Mesothelial cell of epicardium (in vitro differentiated cells): Measurements from ENCODE around the gene TNN. TPM values are rescaled to one million over a fixed set of nuclear protein-coding genes. Genes with fewer than 3 reads are reported as not detected.
A peak's percentile ranks its signal among the peaks of the same experiment; 100 is the strongest.

Experiments used
- DNase-seq, 2 experiments: peaks; one replicate each; pipeline ENCODE4 v3.0.0; 2021; ENCODE audit warnings: low spot score in 2 of 2; ENCODE audit not compliant: unreplicated experiment in 2 of 2
- H3K27ac Mint-ChIP-seq: 2 replicates; pipeline ENCODE4 v1.8.0; 2021; ENCODE audit warnings: mixed read lengths
- H3K27me3 Mint-ChIP-seq: 2 replicates; pipeline ENCODE4 v1.8.0; 2021; ENCODE audit warnings: low read depth, mixed read lengths
- H3K36me3 Mint-ChIP-seq: 2 replicates; pipeline ENCODE4 v1.8.0; 2021; ENCODE audit warnings: mixed read lengths
- H3K4me1 Mint-ChIP-seq: 2 replicates; pipeline ENCODE4 v1.8.0; 2021; ENCODE audit warnings: mixed read lengths
- H3K4me3 Mint-ChIP-seq: 2 replicates; pipeline ENCODE4 v1.8.0; 2021; ENCODE audit warnings: mild to moderate bottlenecking, moderate library complexity, mixed read lengths
- H3K9me3 Mint-ChIP-seq: 2 replicates; pipeline ENCODE4 v1.8.0; 2021; ENCODE audit warnings: mixed read lengths
- total RNA-seq: library from RNA; stranded (reverse); gene quantifications from 3 replicates; pipeline ENCODE4 v1.2.1, GENCODE V29; 2021
- TF ChIP-seq, protein P1 (sequence below): fragments of 200-600 bp; sonication (generic); IDR thresholded peaks from one replicate; pipeline ENCODE4 v1.5.0; 2021; ENCODE audit warnings: antibody characterized with exemption; ENCODE audit not compliant: unreplicated experiment

TNN gene
- total RNA-seq, 1 donor from 2014 or later = 2.0 TPM

DNA sequence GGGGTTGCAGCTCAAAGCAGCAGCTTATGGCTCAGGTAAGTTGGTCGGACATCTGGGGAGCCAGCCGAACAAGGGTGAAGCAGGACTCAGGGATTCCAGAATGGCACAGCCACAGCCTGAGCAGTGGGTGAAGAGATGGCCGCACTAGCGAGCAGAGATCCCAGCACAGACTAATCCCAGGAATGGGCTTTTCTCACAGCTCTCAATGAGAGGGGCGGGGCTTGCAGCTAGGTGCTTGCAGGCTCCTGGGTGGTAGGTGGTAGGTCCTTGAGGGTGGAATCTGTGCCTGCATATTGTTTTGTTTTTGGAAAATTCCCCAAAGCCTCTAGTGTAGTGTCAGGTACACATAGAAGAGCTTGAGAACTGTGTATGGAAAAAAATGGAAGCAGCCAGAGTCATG is 116.0 kb downstream of the TNN start:
- Mint-ChIP-seq H3K36me3 (no peaks in the 10 kb centered on the region), H3K4me1 (no peaks in the 10 kb centered on the region), H3K27ac (no peak overlapping the region), H3K9me3 (no peaks in the 10 kb centered on the region), H3K27me3 (peaks cover 2% of the 10 kb centered on the region), H3K4me3 (no peak overlapping the region)
- TF ChIP-seq, protein P1, sequence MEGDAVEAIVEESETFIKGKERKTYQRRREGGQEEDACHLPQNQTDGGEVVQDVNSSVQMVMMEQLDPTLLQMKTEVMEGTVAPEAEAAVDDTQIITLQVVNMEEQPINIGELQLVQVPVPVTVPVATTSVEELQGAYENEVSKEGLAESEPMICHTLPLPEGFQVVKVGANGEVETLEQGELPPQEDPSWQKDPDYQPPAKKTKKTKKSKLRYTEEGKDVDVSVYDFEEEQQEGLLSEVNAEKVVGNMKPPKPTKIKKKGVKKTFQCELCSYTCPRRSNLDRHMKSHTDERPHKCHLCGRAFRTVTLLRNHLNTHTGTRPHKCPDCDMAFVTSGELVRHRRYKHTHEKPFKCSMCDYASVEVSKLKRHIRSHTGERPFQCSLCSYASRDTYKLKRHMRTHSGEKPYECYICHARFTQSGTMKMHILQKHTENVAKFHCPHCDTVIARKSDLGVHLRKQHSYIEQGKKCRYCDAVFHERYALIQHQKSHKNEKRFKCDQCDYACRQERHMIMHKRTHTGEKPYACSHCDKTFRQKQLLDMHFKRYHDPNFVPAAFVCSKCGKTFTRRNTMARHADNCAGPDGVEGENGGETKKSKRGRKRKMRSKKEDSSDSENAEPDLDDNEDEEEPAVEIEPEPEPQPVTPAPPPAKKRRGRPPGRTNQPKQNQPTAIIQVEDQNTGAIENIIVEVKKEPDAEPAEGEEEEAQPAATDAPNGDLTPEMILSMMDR = no peak
- no peak for DNase-seq

DNA sequence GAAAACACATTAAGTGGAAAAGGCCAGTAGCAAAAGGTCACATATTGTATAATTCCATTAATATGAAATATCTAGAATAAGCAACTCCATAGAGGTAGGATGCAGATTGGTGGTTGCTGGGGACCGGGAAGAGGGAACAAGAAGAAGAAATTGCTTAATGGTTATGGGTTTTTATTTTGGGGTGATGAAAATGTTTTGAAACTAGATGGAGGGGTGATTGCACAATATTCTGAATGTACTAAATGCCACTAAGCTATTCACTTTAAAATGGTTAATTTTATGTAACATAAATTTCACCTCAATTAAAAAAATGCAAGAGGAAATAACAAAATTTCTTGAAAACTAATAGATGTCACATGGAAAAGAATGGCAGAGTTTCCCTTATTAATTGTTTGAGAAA is 118.3 kb downstream of the TNN start:
- TF ChIP-seq, protein P1 = no peak
- no peak overlapping the region for H3K4me3 Mint-ChIP-seq

DNA sequence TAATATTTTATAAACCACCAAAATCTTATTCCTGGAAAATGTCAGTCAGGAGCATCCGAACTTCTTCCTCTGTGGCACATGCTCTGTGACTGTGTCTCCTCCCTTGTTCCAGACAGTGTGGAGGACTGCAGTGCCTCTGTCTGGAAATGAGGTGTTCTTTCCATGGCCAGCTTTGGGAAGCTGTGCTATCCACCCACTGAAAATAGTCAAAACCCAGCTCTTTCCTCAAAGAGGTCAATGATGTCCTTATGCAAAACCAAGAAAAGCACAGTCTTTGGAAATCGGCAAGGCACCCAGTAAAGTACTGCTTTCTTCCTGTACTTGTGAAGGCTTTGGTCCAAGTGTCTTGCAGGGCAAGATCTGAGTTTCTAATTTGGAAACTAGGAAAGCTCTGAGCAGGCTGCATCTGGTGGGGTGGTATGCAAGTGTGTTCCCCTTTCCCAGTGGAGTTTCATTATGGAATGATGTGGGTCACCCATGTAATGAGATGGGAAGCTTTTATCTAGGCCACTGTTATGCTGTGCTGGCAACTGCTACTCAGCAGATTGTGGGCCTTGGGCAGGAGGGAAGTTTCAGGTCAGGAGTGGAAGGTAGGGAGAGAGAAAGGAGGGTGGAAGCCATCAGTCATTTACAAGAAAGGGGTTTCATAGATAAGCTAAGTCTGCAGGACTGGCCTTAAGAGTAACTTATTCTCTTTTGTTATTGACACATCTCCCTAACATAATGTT is 119.0 kb downstream of the TNN start:
- Mint-ChIP-seq H3K4me1 (peaks cover under 1% of the 10 kb centered on the region), H3K9me3 (no peaks in the 10 kb centered on the region), H3K27ac (no peak overlapping the region), H3K4me3 (no peak overlapping the region), H3K36me3 (no peaks in the 10 kb centered on the region), H3K27me3 (peaks cover 17% of the 10 kb centered on the region)
- DNase-seq = no peak
- TF ChIP-seq, protein P1 = no peak

More for the DNA sequence above, 118.3 kb downstream of the TNN start:
- Mint-ChIP-seq H3K27me3 (peaks cover 12% of the 10 kb centered on the region), H3K27ac (no peak overlapping the region), H3K4me1 (no peaks in the 10 kb centered on the region), H3K36me3 (no peaks in the 10 kb centered on the region), H3K9me3 (no peaks in the 10 kb centered on the region)
- DNase-seq = no peak

DNA sequence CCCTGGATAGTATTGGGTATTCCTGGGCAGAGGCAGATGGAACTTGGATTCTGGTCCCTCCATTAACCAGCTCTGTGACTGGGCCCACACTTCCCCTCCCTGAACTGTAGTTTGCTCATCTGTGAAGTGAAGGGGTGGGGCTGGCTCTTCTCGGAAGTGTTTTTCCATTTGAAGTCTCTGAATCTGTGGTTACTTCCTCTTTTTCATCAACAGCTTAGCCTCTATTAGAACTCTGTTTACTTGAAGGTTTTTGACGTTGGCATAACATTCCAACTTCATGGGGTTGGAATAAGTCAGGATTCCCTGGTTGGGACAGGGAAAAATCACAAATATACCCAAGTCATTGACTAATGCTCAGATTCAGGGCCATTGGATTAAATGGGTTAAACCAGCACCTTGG is 121.3 kb downstream of the TNN start:
- TF ChIP-seq, protein P1 = no peak
- no peak for DNase-seq
- H3K4me1 Mint-ChIP-seq = peaks cover 10% of the 10 kb centered on the region
- no peaks in the 10 kb centered on the region for H3K9me3 Mint-ChIP-seq
- H3K36me3 Mint-ChIP-seq = no peaks in the 10 kb centered on the region
- H3K27me3 Mint-ChIP-seq = peaks cover 25% of the 10 kb centered on the region
- H3K4me3 Mint-ChIP-seq = no peak overlapping the region
- no peak overlapping the region for H3K27ac Mint-ChIP-seq

DNA sequence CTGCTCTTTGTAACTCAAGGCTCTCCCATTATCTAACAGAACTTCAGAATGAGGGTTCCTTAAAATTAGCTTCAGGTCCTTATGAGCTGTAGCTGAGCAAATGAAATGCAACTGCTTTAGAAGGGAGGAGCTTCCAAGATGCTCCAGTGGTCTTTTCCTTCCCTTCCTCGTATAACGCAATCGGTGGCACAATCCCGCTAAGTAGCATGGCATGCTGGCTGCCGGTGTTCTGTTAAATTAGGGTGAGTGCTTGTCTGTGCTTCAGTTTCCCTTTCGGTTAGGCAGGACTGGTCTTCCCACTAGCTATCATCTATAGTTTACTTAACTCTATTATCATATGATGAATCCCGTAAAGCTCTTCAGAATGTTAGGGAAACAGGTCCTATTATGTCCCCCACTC is 124.0 kb downstream of the TNN start:
- no peak for DNase-seq
- Mint-ChIP-seq H3K4me1 (peaks cover 10% of the 10 kb centered on the region), H3K9me3 (no peaks in the 10 kb centered on the region), H3K36me3 (no peaks in the 10 kb centered on the region), H3K4me3 (peak overlapping the region; percentile 80), H3K27ac (peak overlapping the region; percentile 75), H3K27me3 (peaks cover 33% of the 10 kb centered on the region)
- TF ChIP-seq, protein P1 = no peak
